H7 (cell line): Measurements from ENCODE around the gene APMAP. TPM values are rescaled to one million over a fixed set of nuclear protein-coding genes. Genes with fewer than 3 reads are reported as not detected.

Experiments
- DNase-seq: peaks from one replicate; pipeline ENCODE4 v3.0.0; 2012
- H3K27me3 ChIP-seq: 2 replicates; pipeline ENCODE4 v1.6.0; 2011; ENCODE audit warnings: mild to moderate bottlenecking, low read length; ENCODE audit not compliant: control insufficient read depth, insufficient read depth
- H3K36me3 ChIP-seq: replicated peaks from 2 replicates; pipeline ENCODE4 v1.5.1; 2011; ENCODE audit warnings: low read length; ENCODE audit not compliant: control insufficient read depth, insufficient read depth
- H3K4me3 ChIP-seq: 2 replicates; pipeline ENCODE4 v1.5.1; 2011; ENCODE audit warnings: low read depth, mild to moderate bottlenecking, control low read depth, low read length, moderate library complexity; ENCODE audit not compliant: insufficient read depth
- total RNA-seq: library from RNA; depleted of rRNA; stranded (reverse); fragments of >200 nt; shearing (Covaris generic); gene quantifications from 2 replicates; pipeline ENCODE4 v1.2.3, GENCODE V29; 2014

The APMAP gene
- total RNA-seq, 1 experiment from 2014 or later: 63.5 TPM

- no peak overlapping the region for H3K4me3 ChIP-seq
- no peaks in the 10 kb centered on the region; the same call in 1 of the 2 replicates for H3K27me3 ChIP-seq
- no peak for DNase-seq
- H3K36me3 ChIP-seq: no peaks in the 10 kb centered on the region
Measured at GRCh38 chr20:25031241-25031640, 38.7 kb upstream of the APMAP start.

- no peaks in the 10 kb centered on the region for H3K36me3 ChIP-seq
- no peak for DNase-seq
- H3K27me3 ChIP-seq: no peaks in the 10 kb centered on the region; the same call in 1 of the 2 replicates
- no peak overlapping the region for H3K4me3 ChIP-seq
Measured at GRCh38 chr20:25030649-25031207, 38.2 kb upstream of the APMAP start.

- Histone ChIP-seq H3K4me3 (no peak overlapping the region), H3K36me3 (no peaks in the 10 kb centered on the region), H3K27me3 (no peaks in the 10 kb centered on the region; the same call in 1 of the 2 replicates)
- no peak for DNase-seq
Measured at GRCh38 chr20:25030007-25030648, 37.6 kb upstream of the APMAP start.

- no peaks in the 10 kb centered on the region for H3K27me3 ChIP-seq
- no peaks in the 10 kb centered on the region for H3K36me3 ChIP-seq
- no peak overlapping the region for H3K4me3 ChIP-seq
- DNase-seq: no peak
Measured at GRCh38 chr20:25025986-25026605, 33.5 kb upstream of the APMAP start.

GRCh38 chr20:25025091-25025861 lies 32.7 kb upstream of the APMAP start:
- H3K4me3 ChIP-seq: no peak overlapping the region
- DNase-seq: no peak

GRCh38 chr20:25024171-25024570 lies 31.6 kb upstream of the APMAP start:
- no peak for DNase-seq
- Histone ChIP-seq H3K27me3 (no peaks in the 10 kb centered on the region), H3K36me3 (no peaks in the 10 kb centered on the region), H3K4me3 (no peak overlapping the region)

More at GRCh38 chr20:25025091-25025861, 32.7 kb upstream of the APMAP start:
- no peaks in the 10 kb centered on the region for H3K27me3 ChIP-seq
- no peaks in the 10 kb centered on the region for H3K36me3 ChIP-seq

DNA sequence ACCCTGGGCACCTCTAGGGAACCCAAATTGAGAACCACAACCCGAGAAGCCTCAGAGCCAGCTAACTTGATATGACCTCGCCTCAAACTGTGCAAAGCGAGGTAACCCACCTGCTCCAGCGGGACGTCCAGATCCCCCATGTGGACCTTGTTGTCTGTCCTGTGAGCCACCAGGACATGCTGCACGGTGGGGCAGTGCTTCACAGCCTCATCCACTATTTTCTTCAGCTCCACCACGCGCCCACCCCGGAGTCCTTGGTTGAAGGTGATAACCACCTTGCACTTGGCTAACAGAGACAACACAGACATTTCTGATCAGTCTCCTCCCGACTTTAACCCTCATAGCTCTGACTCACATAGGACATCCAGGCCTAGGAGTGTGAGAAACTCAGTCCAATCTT lies 30.8 kb upstream of the APMAP start:
- H3K36me3 ChIP-seq: no peaks in the 10 kb centered on the region
- H3K27me3 ChIP-seq: no peaks in the 10 kb centered on the region
- no peak for DNase-seq

GRCh38 chr20:25022680-25023079 lies 30.1 kb upstream of the APMAP start:
- Histone ChIP-seq H3K27me3 (no peaks in the 10 kb centered on the region), H3K36me3 (no peaks in the 10 kb centered on the region), H3K4me3 (no peak overlapping the region)
- DNase-seq: no peak

More for the DNA sequence above, 30.8 kb upstream of the APMAP start:
- no peak overlapping the region for H3K4me3 ChIP-seq

GRCh38 chr20:25021336-25021735 lies 28.8 kb upstream of the APMAP start:
- no peak for DNase-seq
- no peaks in the 10 kb centered on the region for H3K36me3 ChIP-seq
- H3K4me3 ChIP-seq: no peak overlapping the region
- no peaks in the 10 kb centered on the region for H3K27me3 ChIP-seq

DNA sequence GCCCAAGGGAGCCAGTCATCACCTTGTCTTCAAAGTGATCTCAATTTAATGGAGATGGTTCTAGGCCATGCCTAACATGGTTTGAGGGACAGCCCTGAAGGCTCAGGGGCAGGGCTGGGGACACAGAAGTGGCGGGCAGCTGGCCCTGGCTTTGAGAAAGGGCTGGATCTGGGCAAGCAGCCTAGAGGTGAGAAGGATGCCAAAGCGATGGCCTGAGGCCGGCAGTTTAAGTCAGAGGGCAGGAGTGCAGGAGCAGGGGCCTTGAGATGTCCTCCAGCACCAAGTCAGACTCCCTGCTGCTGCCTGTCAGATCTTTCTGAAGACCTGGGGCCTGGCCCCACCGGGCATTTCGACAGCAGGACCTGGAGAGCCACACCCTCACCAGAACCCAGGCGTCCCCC lies 28.4 kb upstream of the APMAP start:
- no peaks in the 10 kb centered on the region for H3K27me3 ChIP-seq
- H3K4me3 ChIP-seq: no peak overlapping the region
- no peaks in the 10 kb centered on the region for H3K36me3 ChIP-seq
- no peak for DNase-seq

DNA sequence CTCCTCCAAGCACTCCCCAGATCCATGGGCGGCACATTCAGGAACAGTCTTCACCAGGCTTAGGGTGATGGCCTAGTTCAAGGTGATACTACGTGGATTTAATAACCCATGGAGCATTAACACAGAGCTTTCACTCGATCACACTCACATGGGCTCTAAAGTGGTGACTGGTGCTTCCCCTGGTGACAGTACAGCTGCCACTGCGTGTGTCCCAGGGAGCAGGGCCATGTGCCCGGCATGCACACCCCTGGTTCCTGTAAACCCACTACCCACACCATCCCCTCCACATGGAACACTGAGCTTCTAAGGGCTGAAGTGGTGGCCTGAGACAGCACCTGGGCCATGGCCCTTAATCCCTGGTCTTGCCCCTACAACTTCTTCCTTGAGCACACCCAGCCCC lies 27.8 kb upstream of the APMAP start:
- Histone ChIP-seq H3K36me3 (no peaks in the 10 kb centered on the region), H3K4me3 (no peak overlapping the region)
- no peak for DNase-seq

GRCh38 chr20:25019381-25020155 lies 27.0 kb upstream of the APMAP start:
- no peak for DNase-seq
- H3K4me3 ChIP-seq: no peak overlapping the region
- H3K36me3 ChIP-seq: no peaks in the 10 kb centered on the region
- H3K27me3 ChIP-seq: no peaks in the 10 kb centered on the region

More for the DNA sequence above, 27.8 kb upstream of the APMAP start:
- no peaks in the 10 kb centered on the region for H3K27me3 ChIP-seq

GRCh38 chr20:25018841-25019240 lies 26.3 kb upstream of the APMAP start:
- Histone ChIP-seq H3K27me3 (no peaks in the 10 kb centered on the region), H3K4me3 (no peak overlapping the region), H3K36me3 (no peaks in the 10 kb centered on the region)
- no peak for DNase-seq

DNA sequence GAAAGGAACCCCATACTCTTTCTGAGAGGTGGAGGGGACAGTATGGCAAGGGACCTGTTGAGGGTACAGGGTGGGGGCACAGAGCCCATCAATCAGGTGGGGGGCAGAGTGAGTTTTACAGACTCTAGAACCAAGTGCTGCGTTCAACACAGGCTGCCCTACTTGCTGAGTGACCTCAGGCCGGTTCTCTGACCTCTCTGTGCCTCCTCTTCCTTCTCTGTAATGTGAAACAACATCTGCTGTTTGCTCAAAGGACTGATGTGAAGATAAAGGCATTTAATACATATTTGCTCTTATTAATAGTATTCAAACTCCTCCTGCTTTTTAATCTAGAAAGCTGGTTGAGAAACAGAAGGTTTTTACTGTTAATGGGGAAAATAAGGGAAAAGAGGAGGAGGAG lies 25.9 kb upstream of the APMAP start:
- no peak for DNase-seq
- H3K4me3 ChIP-seq: no peak overlapping the region
- no peaks in the 10 kb centered on the region for H3K27me3 ChIP-seq
- H3K36me3 ChIP-seq: no peaks in the 10 kb centered on the region
